Measurements from ENCODE around the gene WWC1.

Gene WWC1

GRCh38 chr5:168291342-168291963 is at the start of gene WWC1:
TSS of gene WWC1 (plus strand) at chr5:168291645. CDS start at chr5:168292153, 508 bp downstream.
- DNase-seq (ENCODE audit: low read depth, low spot score) = no peak

GRCh38 chr5:168244838-168245559 is 46.4 kb upstream of the WWC1 start:
- DNase-seq (ENCODE audit: low read depth, low spot score) = no peak

- DNase-seq (ENCODE audit: low read depth, low spot score) = no peak
These were observed 41.5 kb upstream of the WWC1 start for GRCh38 chr5:168249923-168250322.

GRCh38 chr5:168251259-168251658 is 40.2 kb upstream of the WWC1 start:
- no peak for DNase-seq (ENCODE audit: low read depth, low spot score)

- DNase-seq (ENCODE audit: low read depth, low spot score) = no peak
These were observed 37.3 kb upstream of the WWC1 start for GRCh38 chr5:168254013-168254693.

GRCh38 chr5:168260353-168261226 is 30.9 kb upstream of the WWC1 start:
- DNase-seq (ENCODE audit: low read depth, low spot score) = no peak

- DNase-seq (ENCODE audit: low read depth, low spot score) = no peak
These were observed 30.2 kb upstream of the WWC1 start for GRCh38 chr5:168261227-168261571.

GRCh38 chr5:168262042-168262743 is 29.3 kb upstream of the WWC1 start:
- DNase-seq (ENCODE audit: low read depth, low spot score) = no peak

GRCh38 chr5:168263121-168263520 is 28.3 kb upstream of the WWC1 start:
- DNase-seq (ENCODE audit: low read depth, low spot score) = no peak

GRCh38 chr5:168266016-168266415 is 25.4 kb upstream of the WWC1 start:
- no peak for DNase-seq (ENCODE audit: low read depth, low spot score)

GRCh38 chr5:168268949-168269936 is 22.2 kb upstream of the WWC1 start:
- peak; percentile 77 for DNase-seq (ENCODE audit: low read depth, low spot score)

- DNase-seq (ENCODE audit: low read depth, low spot score) = no peak
These were observed 21.5 kb upstream of the WWC1 start for GRCh38 chr5:168269937-168270330.

GRCh38 chr5:168270476-168270875 is 21.0 kb upstream of the WWC1 start:
- DNase-seq (ENCODE audit: low read depth, low spot score) = no peak

GRCh38 chr5:168273056-168273980 is 18.1 kb upstream of the WWC1 start:
- no peak for DNase-seq (ENCODE audit: low read depth, low spot score)

- no peak for DNase-seq (ENCODE audit: low read depth, low spot score)
These were observed 17.0 kb upstream of the WWC1 start for GRCh38 chr5:168274406-168274805.

- DNase-seq (ENCODE audit: low read depth, low spot score) = no peak
These were observed 15.5 kb upstream of the WWC1 start for GRCh38 chr5:168275940-168276339.

GRCh38 chr5:168282120-168282519 is 9.3 kb upstream of the WWC1 start:
- no peak for DNase-seq (ENCODE audit: low read depth, low spot score)

GRCh38 chr5:168284809-168285208 is 6.6 kb upstream of the WWC1 start:
- DNase-seq (ENCODE audit: low read depth, low spot score) = no peak

- no peak for DNase-seq (ENCODE audit: low read depth, low spot score)
These were observed 5.7 kb upstream of the WWC1 start for GRCh38 chr5:168285696-168286095.
